ENCODE data around the gene ZNF709. TPM values are rescaled to one million over a fixed set of nuclear protein-coding genes. Genes with fewer than 3 reads are reported as not detected.

ZNF709 gene
- total RNA-seq, 1 donor from 2014 or later, result 2.8 TPM

GRCh38 chr19:12453495-12453894, 31.1 kb downstream of the ZNF709 start:
- Histone ChIP-seq H3K36me3 (ENCODE audit: insufficient read depth, low read length) (no peaks in the 10 kb centered on the region), H3K4me2 (ENCODE audit: low read length) (no peak overlapping the region), H3K4me3 (ENCODE audit: insufficient read depth, low read depth, low read length) (no peak overlapping the region), H3K27ac (ENCODE audit: low read depth, low read length) (no peak overlapping the region), H4K20me1 (ENCODE audit: insufficient read depth, low read length) (no peaks in the 10 kb centered on the region), H3K9me3 (ENCODE audit: insufficient read depth, low read depth, low read length) (peaks cover 17% of the 10 kb centered on the region), H3K4me1 (ENCODE audit: insufficient read depth, low read length) (no peaks in the 10 kb centered on the region), H3K27me3 (ENCODE audit: insufficient read depth, low read length) (no peaks in the 10 kb centered on the region), H2AFZ (ENCODE audit: low read depth, low read length) (no peak overlapping the region), H3K9ac (ENCODE audit: low read length) (no peak overlapping the region), H3K79me2 (ENCODE audit: insufficient read depth, low read length) (no peaks in the 10 kb centered on the region)
- Mint-ChIP-seq H3K4me1 (ENCODE audit: low read depth, unreplicated experiment) (no peaks in the 10 kb centered on the region), H3K36me3 (ENCODE audit: low read depth, unreplicated experiment) (peaks cover 12% of the 10 kb centered on the region), H3K27ac (ENCODE audit: unreplicated experiment) (no peak overlapping the region), H3K9me3 (ENCODE audit: unreplicated experiment) (peaks cover 32% of the 10 kb centered on the region), H3K27me3 (ENCODE audit: low read depth, unreplicated experiment) (no peaks in the 10 kb centered on the region), H3K4me3 (ENCODE audit: unreplicated experiment) (no peak overlapping the region)
- DNase-seq (ENCODE audit: low read depth), result no peak
- no peak for FAIRE-seq
- TF ChIP-seq CTCF (IDR thresholded peaks at IDR 0.05; ENCODE audit: insufficient read depth, low read depth, low read length) (no peak), EZH2 (IDR thresholded peaks at IDR 0.05; ENCODE audit: insufficient read depth, low read length) (no peak)

- no peaks in the 10 kb centered on the region for H3K27me3 Mint-ChIP-seq (ENCODE audit: low read depth, unreplicated experiment)
- no peak overlapping the region for H3K27ac Mint-ChIP-seq (ENCODE audit: unreplicated experiment)
- FAIRE-seq, result no peak
These were observed 33.8 kb downstream of the ZNF709 start for GRCh38 chr19:12450844-12451243.

More at GRCh38 chr19:12450844-12451243, 33.8 kb downstream of the ZNF709 start:
- no peak for DNase-seq (ENCODE audit: low read depth)
- Histone ChIP-seq H3K4me1 (ENCODE audit: insufficient read depth, low read length) (no peaks in the 10 kb centered on the region), H3K36me3 (ENCODE audit: insufficient read depth, low read length) (no peaks in the 10 kb centered on the region), H3K9me3 (ENCODE audit: insufficient read depth, low read depth, low read length) (peaks cover 11% of the 10 kb centered on the region), H4K20me1 (ENCODE audit: insufficient read depth, low read length) (no peaks in the 10 kb centered on the region), H3K27me3 (ENCODE audit: insufficient read depth, low read length) (no peaks in the 10 kb centered on the region), H3K4me3 (ENCODE audit: insufficient read depth, low read depth, low read length) (no peak overlapping the region), H3K27ac (ENCODE audit: low read depth, low read length) (no peak overlapping the region), H3K79me2 (ENCODE audit: insufficient read depth, low read length) (no peaks in the 10 kb centered on the region), H3K9ac (ENCODE audit: low read length) (no peak overlapping the region), H3K4me2 (ENCODE audit: low read length) (no peak overlapping the region), H2AFZ (ENCODE audit: low read depth, low read length) (no peak overlapping the region)
- TF ChIP-seq EZH2 (IDR thresholded peaks at IDR 0.05; ENCODE audit: insufficient read depth, low read length), result no peak
- no peak for TF ChIP-seq CTCF (IDR thresholded peaks at IDR 0.05; ENCODE audit: insufficient read depth, low read depth, low read length)
- peaks cover 3% of the 10 kb centered on the region for H3K36me3 Mint-ChIP-seq (ENCODE audit: low read depth, unreplicated experiment)
- no peak overlapping the region for H3K4me3 Mint-ChIP-seq (ENCODE audit: unreplicated experiment)
- H3K9me3 Mint-ChIP-seq (ENCODE audit: unreplicated experiment), result peaks cover 29% of the 10 kb centered on the region
- no peaks in the 10 kb centered on the region for H3K4me1 Mint-ChIP-seq (ENCODE audit: low read depth, unreplicated experiment)

All from astrocyte (in vitro differentiated cells and primary cell).